PFSK-1 (cell line): ENCODE results near the gene FN1.

Source experiments
- FOXP2 ChIP-seq: optimal IDR thresholded peaks from 2 replicates; pipeline ENCODE3; 2011; ENCODE audit warnings: borderline replicate concordance, control low read depth, inconsistent platforms; ENCODE audit not compliant: insufficient read depth; ENCODE audit errors: extremely low read length, extremely low read depth
- POLR2AphosphoS5 ChIP-seq: IDR thresholded peaks from 2 replicates; pipeline ENCODE4 v1.6.1; 2012; ENCODE audit warnings: low read depth, mild to moderate bottlenecking, control low read depth, low read length, moderate library complexity
- SIN3A ChIP-seq: IDR thresholded peaks from 2 replicates; pipeline ENCODE4 v1.6.1; 2012; ENCODE audit warnings: mild to moderate bottlenecking, low read length, moderate library complexity, borderline replicate concordance; ENCODE audit not compliant: insufficient read depth
- TAF1 ChIP-seq: IDR thresholded peaks from 2 replicates; pipeline ENCODE4 v1.6.1; 2012; ENCODE audit warnings: low read length, control low read depth, borderline replicate concordance; ENCODE audit not compliant: insufficient read depth
- TF ChIP-seq, protein P1 (sequence below), 2 experiments: IDR thresholded peaks; 2 replicates each; pipeline versions ENCODE4 v1.6.1 to v1.8.0; 2011 to 2012; ENCODE audit warnings: low read depth in 2 of 2, low read length in 2 of 2, control low read depth in 1 of 2, inconsistent platforms in 1 of 2, mild to moderate bottlenecking in 1 of 2, moderate library complexity in 1 of 2; ENCODE audit not compliant: insufficient read depth in 1 of 2

Gene FN1

DNA sequence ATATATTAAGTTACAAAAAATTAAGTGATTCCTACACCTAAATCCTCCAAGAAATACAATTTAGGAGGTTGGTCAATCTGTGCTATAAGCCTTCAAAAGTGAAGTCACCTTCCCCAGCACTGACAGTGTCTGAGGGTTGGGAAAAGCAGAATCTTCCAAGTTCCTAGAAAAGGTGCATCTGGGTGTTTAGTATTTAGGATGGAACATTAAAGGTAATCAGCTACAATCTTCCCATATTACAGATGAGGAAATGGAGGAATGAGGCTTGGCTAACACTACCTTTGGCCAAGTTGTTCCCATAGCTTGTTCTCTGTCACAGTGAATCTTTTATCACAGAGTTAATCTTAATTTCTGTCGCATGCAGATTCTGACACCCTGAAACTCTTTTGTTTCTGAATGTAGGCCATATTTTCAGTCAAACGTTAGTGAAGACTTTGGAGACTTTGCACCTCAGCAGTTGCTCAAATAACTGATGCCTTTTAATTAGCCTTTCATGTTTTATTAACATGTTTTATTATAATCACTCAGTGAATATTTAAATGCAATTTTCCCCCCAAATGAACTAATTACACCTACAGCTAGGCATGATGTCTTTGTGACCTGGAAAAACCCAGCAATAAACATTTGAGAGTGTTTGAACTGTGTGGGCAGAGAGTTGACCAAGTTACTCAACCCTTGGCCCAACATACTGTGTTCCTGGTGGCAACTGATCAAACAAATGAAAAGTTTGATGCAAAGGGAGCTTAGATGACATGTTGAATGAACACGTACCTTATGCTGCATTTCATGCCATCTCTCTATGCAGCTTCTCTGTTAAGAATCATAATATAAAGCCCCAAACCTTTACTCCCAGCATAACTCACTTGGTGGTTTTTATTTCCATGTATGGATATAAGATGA, 17.6 kb downstream of the FN1 start:
- TF ChIP-seq, protein P1, sequence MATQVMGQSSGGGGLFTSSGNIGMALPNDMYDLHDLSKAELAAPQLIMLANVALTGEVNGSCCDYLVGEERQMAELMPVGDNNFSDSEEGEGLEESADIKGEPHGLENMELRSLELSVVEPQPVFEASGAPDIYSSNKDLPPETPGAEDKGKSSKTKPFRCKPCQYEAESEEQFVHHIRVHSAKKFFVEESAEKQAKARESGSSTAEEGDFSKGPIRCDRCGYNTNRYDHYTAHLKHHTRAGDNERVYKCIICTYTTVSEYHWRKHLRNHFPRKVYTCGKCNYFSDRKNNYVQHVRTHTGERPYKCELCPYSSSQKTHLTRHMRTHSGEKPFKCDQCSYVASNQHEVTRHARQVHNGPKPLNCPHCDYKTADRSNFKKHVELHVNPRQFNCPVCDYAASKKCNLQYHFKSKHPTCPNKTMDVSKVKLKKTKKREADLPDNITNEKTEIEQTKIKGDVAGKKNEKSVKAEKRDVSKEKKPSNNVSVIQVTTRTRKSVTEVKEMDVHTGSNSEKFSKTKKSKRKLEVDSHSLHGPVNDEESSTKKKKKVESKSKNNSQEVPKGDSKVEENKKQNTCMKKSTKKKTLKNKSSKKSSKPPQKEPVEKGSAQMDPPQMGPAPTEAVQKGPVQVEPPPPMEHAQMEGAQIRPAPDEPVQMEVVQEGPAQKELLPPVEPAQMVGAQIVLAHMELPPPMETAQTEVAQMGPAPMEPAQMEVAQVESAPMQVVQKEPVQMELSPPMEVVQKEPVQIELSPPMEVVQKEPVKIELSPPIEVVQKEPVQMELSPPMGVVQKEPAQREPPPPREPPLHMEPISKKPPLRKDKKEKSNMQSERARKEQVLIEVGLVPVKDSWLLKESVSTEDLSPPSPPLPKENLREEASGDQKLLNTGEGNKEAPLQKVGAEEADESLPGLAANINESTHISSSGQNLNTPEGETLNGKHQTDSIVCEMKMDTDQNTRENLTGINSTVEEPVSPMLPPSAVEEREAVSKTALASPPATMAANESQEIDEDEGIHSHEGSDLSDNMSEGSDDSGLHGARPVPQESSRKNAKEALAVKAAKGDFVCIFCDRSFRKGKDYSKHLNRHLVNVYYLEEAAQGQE (IDR thresholded peaks at IDR 0.05; ENCODE audit: insufficient read depth in 1 of 2, low read depth in 2 of 2, low read length in 2 of 2) = no peak
- TF ChIP-seq TAF1 = no peak

DNA sequence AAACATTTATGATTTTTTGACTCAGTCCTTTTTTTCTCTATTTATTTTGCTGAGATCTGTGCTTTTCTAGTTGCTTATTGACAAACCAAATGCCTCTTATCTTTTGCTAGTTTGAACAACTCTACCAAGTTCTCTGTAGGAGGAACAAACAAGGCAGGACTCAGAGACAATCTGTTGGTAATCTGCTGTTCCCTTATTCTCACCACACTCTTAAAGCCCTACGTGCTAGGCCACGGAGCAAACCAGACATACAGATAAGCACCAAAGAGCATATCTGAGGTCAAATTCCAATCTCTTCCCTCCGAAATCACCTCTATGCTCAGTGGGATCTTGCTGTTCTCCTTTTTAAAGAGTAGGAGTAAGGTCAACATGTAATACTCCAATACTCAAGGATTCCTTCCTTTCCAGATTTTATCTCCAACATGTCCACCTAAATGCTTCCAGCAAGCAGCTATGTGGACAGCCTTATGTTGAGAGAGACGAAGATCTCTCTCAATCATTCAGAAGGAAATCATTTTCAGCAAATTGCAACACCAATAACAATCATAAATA, 18.4 kb downstream of the FN1 start:
- TF ChIP-seq, protein P1 (IDR thresholded peaks at IDR 0.05; ENCODE audit: insufficient read depth in 1 of 2, low read depth in 2 of 2, low read length in 2 of 2) = no peak
- no peak for TF ChIP-seq TAF1
- no peak for TF ChIP-seq POLR2AphosphoS5
- TF ChIP-seq SIN3A = no peak

DNA sequence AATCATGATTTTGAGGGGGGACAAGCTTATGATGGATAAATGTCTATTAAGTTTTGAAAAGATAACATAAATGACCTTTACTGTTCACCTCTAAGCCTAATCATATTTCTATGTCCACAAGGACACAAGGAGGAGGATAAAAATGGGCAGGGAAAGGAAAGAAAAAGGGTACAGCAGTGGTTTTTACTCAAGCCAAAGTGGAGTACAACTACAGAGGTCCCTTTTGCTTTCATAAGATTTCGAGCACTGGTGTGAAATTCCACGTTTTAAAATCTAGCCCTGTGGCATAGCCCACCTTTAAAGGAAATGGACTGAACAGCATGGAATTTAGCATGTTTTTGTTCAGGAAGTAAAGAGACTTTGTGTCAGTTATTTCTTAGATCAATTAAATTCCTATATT, 19.2 kb downstream of the FN1 start:
- TF ChIP-seq SIN3A (no peak), POLR2AphosphoS5 (no peak)
- TF ChIP-seq, protein P1 (IDR thresholded peaks at IDR 0.05; ENCODE audit: insufficient read depth in 1 of 2, low read depth in 2 of 2, low read length in 2 of 2) = no peak

DNA sequence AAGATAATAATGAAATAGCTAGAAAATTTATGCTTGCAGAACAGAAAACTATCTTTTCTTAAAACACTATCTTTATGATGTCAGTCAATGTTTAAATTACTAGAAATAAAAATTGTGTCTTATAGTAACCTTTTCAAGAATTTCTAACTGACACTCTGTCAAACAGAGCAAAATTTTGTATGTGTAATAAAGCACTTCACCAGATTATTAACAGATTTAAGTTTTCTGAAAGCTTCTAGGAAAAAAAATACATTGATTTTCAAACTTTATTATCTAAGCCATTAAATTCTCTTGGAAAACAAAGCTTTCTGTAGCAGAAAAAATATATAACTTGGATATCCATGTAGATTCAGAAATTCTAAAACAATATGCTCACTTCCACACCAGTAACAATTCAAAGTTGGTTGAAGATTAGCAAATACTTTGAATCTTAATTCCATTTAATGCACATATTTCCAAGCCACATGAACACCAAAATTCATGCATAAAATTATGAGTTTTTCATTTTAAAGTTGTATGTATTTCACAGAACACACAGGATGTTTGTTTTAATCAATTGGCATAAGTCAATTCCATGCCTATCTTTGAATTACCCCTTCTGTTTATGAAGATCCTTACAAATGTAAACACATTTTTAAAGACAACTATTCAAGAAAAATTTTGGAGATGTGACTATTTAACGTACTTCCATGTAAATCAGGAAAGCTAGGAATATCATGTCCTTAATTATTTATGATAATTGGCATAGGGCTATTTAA, 19.9 kb downstream of the FN1 start:
- TF ChIP-seq, protein P1 (IDR thresholded peaks at IDR 0.05; ENCODE audit: insufficient read depth in 1 of 2, low read depth in 2 of 2, low read length in 2 of 2) = no peak
- no peak for TF ChIP-seq TAF1
- TF ChIP-seq SIN3A = no peak
- TF ChIP-seq FOXP2 = no peak
- TF ChIP-seq POLR2AphosphoS5 = no peak
